Measurements from ENCODE around the gene STPG3. TPM values are rescaled to one million over a fixed set of nuclear protein-coding genes. Genes with fewer than 3 reads are reported as not detected.
A peak's percentile ranks its signal among the peaks of the same experiment; 100 is the strongest.

Gene STPG3
- total and polyA plus RNA-seq, 2 of the 13 experiments (the other 11 are each of a cell fraction or from before 2014, with no cell fraction given): not detected

GRCh38 chr9:137221506-137222111 lies 29.5 kb upstream of the STPG3 start (continued):
- TF ChIP-seq MTERF4 (CRISPR knock-in tag; IDR thresholded peaks at IDR 0.05) (no peak), ETV6 (CRISPR knock-in tag; conservative IDR thresholded peaks at IDR 0.05) (no peak), ZNF326 (CRISPR knock-in tag; IDR thresholded peaks at IDR 0.05; ENCODE audit: borderline replicate concordance) (no peak), FOXO1 (CRISPR knock-in tag; IDR thresholded peaks at IDR 0.05) (no peak), SAP130 (CRISPR knock-in tag; IDR thresholded peaks at IDR 0.05; ENCODE audit: low read depth) (peak; percentile 57), POLR2G (IDR thresholded peaks at IDR 0.05; ENCODE audit: low read depth, low read length) (no peak), ZNF576 (CRISPR knock-in tag; IDR thresholded peaks at IDR 0.05) (no peak), ZBTB7A (CRISPR knock-in tag; IDR thresholded peaks at IDR 0.05) (no peak), MBD4 (IDR thresholded peaks at IDR 0.05; ENCODE audit: borderline replicate concordance, low read length) (no peak), BRCA1 (CRISPR knock-in tag; IDR thresholded peaks at IDR 0.05) (no peak), ZNF574 (CRISPR knock-in tag; IDR thresholded peaks at IDR 0.05) (peak; percentile 39), ZBTB7B (CRISPR knock-in tag; IDR thresholded peaks at IDR 0.05) (peak; percentile 57), ZNF33B (CRISPR knock-in tag; IDR thresholded peaks at IDR 0.05) (no peak), NFE2L1 (CRISPR knock-in tag; IDR thresholded peaks at IDR 0.05; ENCODE audit: borderline replicate concordance) (no peak), ZNF17 (CRISPR knock-in tag; IDR thresholded peaks at IDR 0.05) (no peak), SUZ12 (IDR thresholded peaks at IDR 0.05; ENCODE audit: low read depth, low read length) (no peak), ZNF7 (CRISPR knock-in tag; IDR thresholded peaks at IDR 0.05) (no peak), FOXM1 (CRISPR knock-in tag; IDR thresholded peaks at IDR 0.05) (no peak), ZNF589 (CRISPR knock-in tag; conservative IDR thresholded peaks at IDR 0.05) (no peak), BATF2 (CRISPR knock-in tag; IDR thresholded peaks at IDR 0.05) (no peak), HMGXB4 (CRISPR knock-in tag; IDR thresholded peaks at IDR 0.05; ENCODE audit: borderline replicate concordance in 1 of 2, low read depth in 1 of 2) (no peak), ARID3A (IDR thresholded peaks at IDR 0.05; ENCODE audit: low read depth, low read length) (no peak), CBX2 (IDR thresholded peaks at IDR 0.05; ENCODE audit: low read depth, low read length) (no peak), CBX2 (CRISPR knock-in tag; IDR thresholded peaks at IDR 0.05; ENCODE audit: low read depth) (no peak)

All from HepG2 (cell line).